Stomach (tissue), 19 donors: Measurements from ENCODE around the gene KLHL2. TPM values are rescaled to one million over a fixed set of nuclear protein-coding genes. Genes with fewer than 3 reads are reported as not detected.
"Not testable (repeated sequence)": the region's sequence is repeated elsewhere in the genome, so short reads cannot be mapped to it uniquely, and the experiment has no call there.

Experiments
- DNase-seq, 2 donors: peaks; one replicate each; pipeline versions ENCODE4 v3.0.0 to v3.0.0-alpha.2; 2013 to 2019
- H3K27ac ChIP-seq, 5 donors: fragments of 200-600 bp in 4 of 5; sonication (generic) in 4 of 5; one replicate each; pipeline ENCODE4 v1.5.1; 2013 to 2019; ENCODE audit warnings: mild to moderate bottlenecking in 1 of 5, moderate library complexity in 1 of 5
- H3K27me3 ChIP-seq, 3 donors: fragments of 200-600 bp; sonication (generic); one replicate each; pipeline ENCODE4 v1.5.1; 2017 to 2019; ENCODE audit warnings: mixed run types in 1 of 3
- H3K36me3 ChIP-seq, 4 donors: fragments of 200-600 bp; sonication (generic); 1 replicate in 3 of 4; 2 replicates in 1 of 4; pipeline ENCODE4 v1.5.1; 2016 to 2019
- H3K4me1 ChIP-seq, 4 donors: fragments of 200-600 bp; sonication (generic); one replicate each; pipeline ENCODE4 v1.5.1; 2016 to 2019
- H3K4me3 ChIP-seq, 4 donors: fragments of 200-600 bp; sonication (generic) in 3 of 4; one replicate each; pipeline ENCODE4 v1.5.1; 2016 to 2019; ENCODE audit warnings: mild to moderate bottlenecking in 1 of 4
- H3K9me3 ChIP-seq, 4 donors: fragments of 200-600 bp; sonication (generic); one replicate each; pipeline ENCODE4 v1.5.1; 2016 to 2019
- CTCF ChIP-seq, 7 experiments: fragments of 450-650 bp in 4 of 7; fragments of 200-600 bp in 3 of 7; sonication (generic) in 3 of 7; IDR thresholded peaks; one replicate each; pipeline ENCODE4 v1.5.1; 2016 to 2019; ENCODE audit warnings: antibody characterized with exemption in 7 of 7, control low read depth in 2 of 7, mild to moderate bottlenecking in 1 of 7
- EP300 ChIP-seq: sonication (generic); formaldehyde crosslinking; IDR thresholded peaks from one replicate; pipeline ENCODE4 v1.6.1; 2017; ENCODE audit warnings: antibody characterized with exemption
- POLR2A ChIP-seq, 4 donors: fragments of 450-650 bp; IDR thresholded peaks; one replicate each; pipeline ENCODE4 v1.6.1; 2016; ENCODE audit warnings: antibody characterized with exemption in 4 of 4, control low read depth in 2 of 4, mild to moderate bottlenecking in 1 of 4, moderate library complexity in 1 of 4
- POLR2AphosphoS5 ChIP-seq, 3 donors: sonication (generic); formaldehyde crosslinking; IDR thresholded peaks; one replicate each; pipeline ENCODE4 v1.6.1; 2016; ENCODE audit warnings: antibody characterized with exemption in 3 of 3
- WGBS, 5 donors: extraction: QIAGEN DNeasy Blood & Tissue Kit in 3 of 5; methylation state at CpG; one replicate each; pipeline versions ENCODE4 v1.1.5 to v1.1.7; 2013 to 2018; 5-methylcytosine and 5-hydroxymethylcytosine counted together
- intact Hi-C: fragments of 100-400 bp; cut with DNase I; formaldehyde crosslinking; loops from one replicate; pipeline ENCODE4 v1.15.1; 2023; ENCODE audit warnings: low total_unique reads
- long read RNA-seq, 10 donors: transcript quantifications; one replicate each; lab custom pipeline, GENCODE V29; 2026
- polyA plus RNA-seq, 3 donors: library from polyadenylated mRNA; stranded (reverse); fragments of 200-250 nt; gene quantifications; one replicate each; pipeline ENCODE4 v1.2.3, GENCODE V29; 2013
- total RNA-seq, 5 donors: library from RNA; depleted of rRNA; stranded (reverse); fragments of >200 nt; gene quantifications; one replicate each; pipeline versions ENCODE4 v1.1.0 to v1.2.3, GENCODE V29; 2014 to 2016
- donor health status: healthy with polysubstance abuse.
- donor health status: Bipolar disorder and iron deficiency.
- donor health status: healthy.

The KLHL2 gene
- total RNA-seq (10 to 100 TPM; 11.1 to 34.3 (median 16.7) TPM), polyA plus RNA-seq (10 to 100 TPM; 12.2 to 17.7 (median 12.7) TPM)
- long read RNA-seq, donor 1: 0 reads
- long read RNA-seq, donor 2, partial matches to known transcripts: 0 of 1 reads
- long read RNA-seq, donor 2, other reads (novel, unspliced or antisense): 0 of 1 reads
- long read RNA-seq, donor 3: 0 reads
- long read RNA-seq, donor 4: 0 reads
- long read RNA-seq, donor 5: 0 reads
- long read RNA-seq, donor 6, partial matches to known transcripts: 27 of 30 reads
- long read RNA-seq, donor 6, other reads (novel, unspliced or antisense): 0 of 30 reads
- long read RNA-seq, donor 7, partial matches to known transcripts: 0 of 2 reads
- long read RNA-seq, donor 7, other reads (novel, unspliced or antisense): 0 of 2 reads
- long read RNA-seq, donor 8, partial matches to known transcripts: 0 of 2 reads
- long read RNA-seq, donor 8, other reads (novel, unspliced or antisense): 0 of 2 reads
- long read RNA-seq, donor 9, partial matches to known transcripts: 7 of 7 reads
- long read RNA-seq, donor 9, other reads (novel, unspliced or antisense): 0 of 7 reads
- long read RNA-seq, donor 10: 0 reads

- Histone ChIP-seq H3K36me3 (no peaks in the 10 kb centered on the region), H3K27me3 (no peaks in the 10 kb centered on the region), H3K4me3 (peak within 1 kb of the TSS; percentile 79 to 92 (median 86)), H3K9me3 (no peaks in the 10 kb centered on the region), H3K27ac (peak within 1 kb of the TSS; percentile 78 to 98 (median 91)), H3K4me1 (peaks cover 12 to 64% (median 27%) of the 10 kb centered on the region in 4 donors)
- WGBS, 5 donors: 0 to 1% (median 0%) methylated on average over 5 to 113 of the region's 113 CpGs
- DNase-seq: peak; percentile 86 to 96
- peak; percentile 2 to 52 (median 37) for TF ChIP-seq POLR2AphosphoS5 (IDR thresholded peaks at IDR 0.05)
- no peak for TF ChIP-seq POLR2A (IDR thresholded peaks at IDR 0.05)
- intact Hi-C loops: no loop called here
Measured at GRCh38 chr4:165207431-165208220, at the start of gene KLHL2. KLHL2 (plus strand) TSS chr4:165207561; CDS start chr4:165207877, 316 bp downstream.

- intact Hi-C loops: no loop called here
- Histone ChIP-seq H3K36me3 (no peaks in the 10 kb centered on the region), H3K9me3 (peaks cover 0 to 15% (median 9%) of the 10 kb centered on the region in 4 donors), H3K27me3 (no peaks in the 10 kb centered on the region), H3K27ac (no peak overlapping the region), H3K4me3 (no peak overlapping the region), H3K4me1 (no peaks in the 10 kb centered on the region)
- DNase-seq: no peak
- TF ChIP-seq CTCF (IDR thresholded peaks at IDR 0.05) (no peak), EP300 (no peak), POLR2AphosphoS5 (IDR thresholded peaks at IDR 0.05) (no peak), POLR2A (IDR thresholded peaks at IDR 0.05) (no peak)
Measured at GRCh38 chr4:165158762-165159161, 48.6 kb upstream of the KLHL2 start.

GRCh38 chr4:165164257-165164656 is 43.1 kb upstream of the KLHL2 start:
- H3K27me3 ChIP-seq: no peaks in the 10 kb centered on the region
- DNase-seq: no peak
- peak overlapping the region in 1 of 5 donors; percentile 35 for H3K27ac ChIP-seq
- WGBS, 5 donors: 33 to 50% (median 41%) methylated on average over 2 of the region's 2 CpGs
- no peak overlapping the region for H3K4me3 ChIP-seq
- H3K9me3 ChIP-seq: no peaks in the 10 kb centered on the region
- TF ChIP-seq POLR2AphosphoS5 (IDR thresholded peaks at IDR 0.05): peak in 1 of 3 donors; percentile 67
- TF ChIP-seq EP300: no peak
- intact Hi-C loops: no loop called here
- no peaks in the 10 kb centered on the region for H3K36me3 ChIP-seq
- H3K4me1 ChIP-seq: peaks cover 0 to 7% (median 0%) of the 10 kb centered on the region in 4 donors

GRCh38 chr4:165166872-165167271 is 40.5 kb upstream of the KLHL2 start:
- H3K36me3 ChIP-seq, intact Hi-C loops, H3K9me3 ChIP-seq, H3K4me3 ChIP-seq, H3K27me3 ChIP-seq, H3K4me1 ChIP-seq, DNase-seq, H3K27ac ChIP-seq: not testable (repeated sequence)
- 86 to 97% (median 93%) methylated on average over 1 of the region's 1 CpG for WGBS, 5 donors

GRCh38 chr4:165167650-165168049 is 39.7 kb upstream of the KLHL2 start:
- TF ChIP-seq CTCF (IDR thresholded peaks at IDR 0.05) (no peak), EP300 (no peak)
- intact Hi-C loops: no loop called here

More at GRCh38 chr4:165167650-165168049, 39.7 kb upstream of the KLHL2 start:
- Histone ChIP-seq H3K27ac (no peak overlapping the region), H3K4me3 (no peak overlapping the region), H3K9me3 (no peaks in the 10 kb centered on the region), H3K36me3 (no peaks in the 10 kb centered on the region), H3K27me3 (no peaks in the 10 kb centered on the region), H3K4me1 (peaks cover 0 to 7% (median 0%) of the 10 kb centered on the region in 4 donors)
- no peak for DNase-seq
- WGBS, 5 donors: 63 to 80% (median 69%) methylated on average over 6 of the region's 6 CpGs
